OCI-LY7 (cell line): ENCODE results near the gene FRMPD4.

ENCODE experiments used
- CTCF ChIP-seq: fragments of 200-600 bp; sonication (generic); conservative IDR thresholded peaks from 2 replicates; pipeline ENCODE4 v1.5.1; 2014; ENCODE audit warnings: mild to moderate bottlenecking, antibody characterized with exemption, low read length, moderate library complexity, mixed read lengths
- EZH2phosphoT487 ChIP-seq: fragments of 200-600 bp; sonication (generic); IDR thresholded peaks from 2 replicates; pipeline ENCODE4 v1.6.1; 2018; ENCODE audit warnings: low read depth, borderline replicate concordance, mild to moderate bottlenecking, mixed run types, antibody characterized with exemption, low read length, moderate library complexity, mixed read lengths

GRCh38 chrX:12327836-12328235 is 189.6 kb downstream of the FRMPD4 start:
- TF ChIP-seq CTCF, result no peak
- TF ChIP-seq EZH2phosphoT487, result no peak
